Fibroblast of the aortic adventitia (primary cell): Measurements from ENCODE around the gene TOP3B. TPM values are rescaled to one million over a fixed set of nuclear protein-coding genes. Genes with fewer than 3 reads are reported as not detected.
"Not testable (repeated sequence)": the region's sequence is repeated elsewhere in the genome, so short reads cannot be mapped to it uniquely, and the experiment has no call there.

Experiments used
- DNase-seq: peaks from one replicate; pipeline ENCODE4 v3.0.0-alpha.2; 2010; ENCODE audit warnings: low read depth
- H3K4me3 ChIP-seq: 2 replicates; pipeline ENCODE4 v1.5.1; 2011; ENCODE audit warnings: low read depth, mild to moderate bottlenecking, control low read depth, low read length, moderate library complexity
- total RNA-seq: library from RNA; depleted of rRNA; stranded (reverse); fragments of >200 nt; gene quantifications from 2 replicates; pipeline ENCODE4 v1.2.3, GENCODE V29; 2012; ENCODE audit warnings: low replicate concordance
- TF ChIP-seq, protein P1 (sequence below): IDR thresholded peaks from 2 replicates; pipeline ENCODE4 v1.5.1; 2011; ENCODE audit warnings: mild to moderate bottlenecking, low read length, control low read depth, inconsistent platforms; ENCODE audit not compliant: insufficient read depth

Gene TOP3B
- total RNA-seq, 1 donor: 20.9 TPM

DNA sequence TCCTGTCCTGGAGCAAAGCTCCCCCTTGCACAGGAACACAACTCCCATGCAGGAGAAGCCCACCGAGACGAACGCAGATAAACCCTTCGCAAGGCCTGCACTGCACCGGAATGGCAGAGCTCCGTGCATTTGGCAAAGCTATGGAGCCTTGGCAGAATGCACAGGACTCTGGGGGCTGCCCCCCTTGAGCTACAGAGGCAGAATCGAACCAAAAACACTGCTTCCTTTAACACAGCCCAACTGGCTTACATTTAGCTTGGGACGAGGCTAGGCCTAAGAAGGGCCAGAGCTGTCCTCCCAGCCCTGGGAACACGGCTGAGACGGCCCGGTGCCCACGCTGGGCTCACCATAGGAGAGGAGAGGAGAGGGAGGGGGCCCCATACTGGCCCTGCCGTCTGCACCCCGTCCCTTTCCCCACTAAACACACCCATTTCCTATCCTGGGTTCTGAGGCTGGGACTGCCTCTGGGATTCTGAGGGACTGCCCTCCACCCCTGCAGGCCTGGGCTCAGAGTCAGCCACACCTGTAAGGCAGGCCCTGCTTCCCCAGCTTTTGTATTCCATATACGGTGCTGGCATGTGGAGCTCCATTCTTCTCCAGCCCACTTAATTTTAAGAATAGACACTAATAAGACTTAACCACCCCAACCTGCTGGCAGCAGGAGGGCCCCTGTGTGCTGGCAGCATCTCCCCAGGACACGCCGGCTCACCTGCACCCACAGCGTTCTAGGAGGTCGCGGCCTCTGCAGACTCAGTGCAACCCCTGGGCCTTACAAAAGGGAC, 62.9 kb downstream of the TOP3B start:
- TF ChIP-seq, protein P1, sequence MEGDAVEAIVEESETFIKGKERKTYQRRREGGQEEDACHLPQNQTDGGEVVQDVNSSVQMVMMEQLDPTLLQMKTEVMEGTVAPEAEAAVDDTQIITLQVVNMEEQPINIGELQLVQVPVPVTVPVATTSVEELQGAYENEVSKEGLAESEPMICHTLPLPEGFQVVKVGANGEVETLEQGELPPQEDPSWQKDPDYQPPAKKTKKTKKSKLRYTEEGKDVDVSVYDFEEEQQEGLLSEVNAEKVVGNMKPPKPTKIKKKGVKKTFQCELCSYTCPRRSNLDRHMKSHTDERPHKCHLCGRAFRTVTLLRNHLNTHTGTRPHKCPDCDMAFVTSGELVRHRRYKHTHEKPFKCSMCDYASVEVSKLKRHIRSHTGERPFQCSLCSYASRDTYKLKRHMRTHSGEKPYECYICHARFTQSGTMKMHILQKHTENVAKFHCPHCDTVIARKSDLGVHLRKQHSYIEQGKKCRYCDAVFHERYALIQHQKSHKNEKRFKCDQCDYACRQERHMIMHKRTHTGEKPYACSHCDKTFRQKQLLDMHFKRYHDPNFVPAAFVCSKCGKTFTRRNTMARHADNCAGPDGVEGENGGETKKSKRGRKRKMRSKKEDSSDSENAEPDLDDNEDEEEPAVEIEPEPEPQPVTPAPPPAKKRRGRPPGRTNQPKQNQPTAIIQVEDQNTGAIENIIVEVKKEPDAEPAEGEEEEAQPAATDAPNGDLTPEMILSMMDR: no peak
- H3K4me3 ChIP-seq: no peak overlapping the region
- no peak for DNase-seq

DNA sequence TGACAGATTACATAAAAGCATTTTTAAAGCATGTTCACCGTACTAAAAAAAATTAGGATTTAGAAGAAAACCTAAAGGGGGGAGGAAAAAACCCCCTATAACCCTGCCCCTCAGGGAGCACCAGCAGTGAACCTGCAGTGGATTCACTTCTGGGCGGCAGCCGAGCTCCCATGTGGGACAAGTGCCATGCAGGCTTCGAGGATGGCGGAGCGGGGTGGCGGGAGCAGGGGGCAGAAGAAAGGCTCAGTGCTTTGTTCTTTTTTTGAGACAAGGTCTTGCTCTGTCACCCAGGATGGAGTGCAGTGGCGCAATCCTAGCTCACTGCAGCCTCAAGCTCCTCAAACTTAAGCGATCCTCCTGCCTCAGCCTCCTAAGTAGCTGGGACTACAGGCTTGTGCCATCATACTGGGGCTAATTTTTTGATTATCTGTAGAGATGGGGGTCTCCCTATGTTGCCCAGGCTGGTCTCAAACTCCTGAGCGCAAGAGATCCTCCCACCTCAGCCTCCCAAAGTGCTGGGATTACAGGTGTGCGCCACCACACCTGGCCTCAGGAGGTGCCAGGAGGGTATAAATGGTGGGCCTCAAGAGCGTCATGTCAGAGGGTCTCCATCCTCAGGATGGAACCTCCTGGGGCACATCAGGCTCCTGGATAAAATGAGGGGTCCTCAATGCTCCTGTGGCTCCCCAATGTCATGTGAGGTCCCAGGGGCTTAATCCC, 64.0 kb downstream of the TOP3B start:
- H3K4me3 ChIP-seq: no peak overlapping the region
- DNase-seq: no peak
- TF ChIP-seq, protein P1: no peak

DNA sequence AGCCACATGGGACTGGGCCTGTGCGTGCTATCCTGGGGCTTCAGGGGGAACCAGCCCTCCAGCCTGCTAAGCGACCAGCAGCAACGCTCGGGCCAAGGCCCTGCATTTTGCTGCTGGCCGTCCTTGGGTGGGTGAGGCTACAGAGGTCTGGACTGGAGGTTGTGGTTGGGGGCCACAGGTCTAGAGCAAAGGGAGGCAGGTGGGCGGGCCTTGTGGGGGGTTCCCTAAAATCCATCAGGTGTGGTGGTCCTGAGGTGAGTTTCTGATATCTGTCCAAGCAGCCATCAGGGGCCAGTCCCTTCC, 64.7 kb downstream of the TOP3B start:
- DNase-seq: no peak
- TF ChIP-seq, protein P1: no peak
- H3K4me3 ChIP-seq: no peak overlapping the region

DNA sequence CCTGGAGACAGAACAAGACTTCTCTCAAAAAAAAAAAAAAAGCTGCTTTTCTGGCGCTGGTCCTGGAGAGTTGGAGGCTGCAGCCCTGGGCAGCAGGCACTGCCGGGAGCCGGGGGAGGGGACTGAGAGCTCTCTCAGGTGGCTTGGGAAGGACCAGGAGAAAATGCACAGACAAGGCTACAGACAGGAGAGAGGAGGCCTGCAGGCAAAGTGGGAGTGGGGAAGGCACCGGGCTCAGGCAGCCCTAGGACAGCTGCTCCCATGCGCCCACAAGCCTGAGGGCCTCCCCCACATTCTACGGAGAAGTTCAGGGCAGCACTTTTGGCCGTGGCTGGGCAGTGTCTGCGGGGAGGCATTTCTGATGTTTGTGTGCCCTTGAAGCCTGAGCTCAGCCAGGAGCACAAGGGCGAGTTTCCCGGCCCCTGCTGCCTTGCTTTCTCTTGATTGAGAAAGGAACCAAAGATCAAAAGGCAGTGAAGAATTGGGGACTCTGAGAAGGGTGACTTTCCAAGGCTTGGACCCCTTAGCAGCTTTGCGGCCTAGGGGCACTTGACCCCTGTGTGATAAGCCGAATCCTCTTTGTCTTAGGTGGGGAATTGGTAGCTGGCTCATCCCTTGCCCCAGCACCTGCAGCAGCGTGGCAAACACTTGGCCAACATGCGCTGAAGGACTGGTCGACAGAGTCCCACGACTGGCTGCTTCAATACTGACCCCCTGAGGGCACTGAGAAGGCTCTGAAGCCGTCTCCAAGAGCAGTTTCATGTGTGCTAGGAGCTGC, 65.2 kb downstream of the TOP3B start:
- DNase-seq: peak; percentile 28
- no peak overlapping the region for H3K4me3 ChIP-seq
- TF ChIP-seq, protein P1: no peak

DNA sequence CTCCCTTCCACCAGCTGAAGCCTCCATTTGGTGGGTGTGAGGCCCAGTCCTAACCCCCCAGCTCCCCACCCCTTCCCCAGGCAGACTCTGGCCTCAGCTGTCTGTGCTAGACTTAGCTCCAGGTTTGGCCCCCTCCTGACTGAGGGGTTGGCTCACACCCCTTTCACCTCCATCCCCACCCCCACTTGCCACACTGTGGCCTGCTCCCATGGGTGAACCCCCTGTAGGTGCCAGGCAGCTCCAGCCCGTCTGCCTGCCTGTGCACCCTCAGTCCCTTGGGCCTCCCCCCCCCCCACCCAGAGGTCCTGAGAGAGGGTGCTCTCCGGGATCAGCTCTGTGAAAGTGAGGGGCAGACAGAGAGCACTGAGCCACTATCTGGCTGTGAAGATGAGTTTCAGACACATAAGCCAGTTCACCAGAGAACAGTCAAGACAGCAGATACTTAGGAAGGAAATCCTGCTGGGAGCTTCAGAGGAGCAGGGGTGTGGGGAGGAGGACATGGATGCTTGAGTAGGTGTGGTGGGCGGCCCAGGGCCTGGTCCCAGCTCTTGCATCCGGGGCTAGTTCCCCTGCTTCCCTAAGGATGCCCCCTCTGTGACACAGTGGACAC, 66.2 kb downstream of the TOP3B start:
- TF ChIP-seq, protein P1: no peak
- no peak overlapping the region for H3K4me3 ChIP-seq
- no peak for DNase-seq

DNA sequence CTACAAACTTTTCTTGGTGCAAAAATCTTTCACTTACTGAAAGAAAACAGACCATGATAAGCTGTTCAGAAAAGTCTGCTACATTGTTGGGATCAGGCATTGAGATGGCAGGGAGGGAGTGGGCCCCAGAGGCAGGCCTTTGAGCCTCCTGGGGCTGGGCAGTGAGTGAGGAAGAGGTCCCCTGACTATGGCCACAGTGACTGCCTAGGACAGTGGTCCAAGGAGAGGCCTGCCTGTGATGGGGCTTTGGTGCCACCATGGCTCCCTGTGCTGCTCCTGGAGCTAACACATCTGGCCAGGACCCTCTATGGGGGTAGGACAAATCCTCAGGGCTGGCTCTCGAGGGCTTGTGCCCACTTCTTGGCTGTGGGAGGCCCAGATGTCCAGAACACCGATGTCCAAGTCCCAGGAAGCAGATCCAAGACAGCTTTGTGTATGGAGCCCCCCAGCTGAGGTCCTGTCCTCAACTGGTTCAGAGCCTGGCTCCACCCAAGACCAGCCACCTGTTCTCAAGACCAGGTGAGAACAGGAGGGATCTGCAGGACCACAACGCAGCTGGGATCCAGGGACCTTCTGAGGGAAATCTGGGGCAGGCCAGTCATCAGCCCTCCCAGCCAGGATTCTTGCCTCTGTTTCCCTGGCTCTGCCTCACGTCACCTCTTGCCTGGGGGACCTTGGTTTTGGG, 66.8 kb downstream of the TOP3B start:
- no peak overlapping the region for H3K4me3 ChIP-seq
- no peak for DNase-seq
- TF ChIP-seq, protein P1: no peak

DNA sequence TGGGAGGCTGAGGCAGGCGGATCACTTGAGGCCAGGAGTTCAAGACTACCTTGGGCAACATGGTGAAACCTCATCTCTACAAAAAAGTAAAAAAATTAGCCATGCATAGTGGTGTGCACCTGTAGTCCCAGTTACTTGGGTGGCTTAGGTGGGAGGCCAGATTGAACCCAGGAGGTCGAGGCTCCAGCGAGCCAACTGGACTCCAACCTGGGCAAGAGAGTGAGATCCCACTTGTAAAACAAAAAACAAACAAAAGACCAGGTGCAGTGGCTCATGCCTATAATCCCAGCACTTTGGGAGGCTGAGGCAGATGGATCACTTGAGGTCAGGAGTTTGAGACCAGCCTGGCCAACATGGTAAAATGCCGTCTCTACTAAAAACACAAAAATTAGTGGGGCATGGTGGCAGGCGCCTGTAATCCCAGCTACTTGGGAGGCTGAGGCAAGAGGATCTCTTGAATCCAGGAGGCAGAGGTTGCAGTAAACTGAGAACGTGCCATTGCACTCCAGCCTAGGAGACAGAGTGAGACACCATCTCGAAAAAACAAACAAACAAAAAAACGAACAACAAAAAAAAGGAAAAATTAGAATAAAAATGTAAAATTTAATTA, 68.4 kb downstream of the TOP3B start:
- DNase-seq: not testable (repeated sequence)

DNA sequence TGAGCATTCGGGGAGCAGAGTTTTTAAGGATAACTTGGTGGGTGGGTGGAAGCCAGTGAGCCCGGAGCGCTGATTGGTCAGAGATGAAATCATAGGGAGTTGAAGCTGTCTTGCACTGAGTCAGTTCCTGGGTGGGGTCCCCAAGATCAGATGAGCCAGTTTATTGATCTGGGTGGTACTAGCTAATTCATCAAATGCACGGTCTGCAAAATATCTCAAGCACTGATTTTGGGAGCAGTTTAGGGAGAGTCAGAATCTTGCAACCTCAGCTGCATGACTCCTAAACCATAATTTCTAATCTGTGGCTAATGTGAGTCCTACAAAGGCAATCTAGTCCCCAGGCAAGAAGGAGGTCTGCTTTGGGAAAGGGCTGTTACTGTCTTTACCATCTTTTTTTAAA, 72.2 kb downstream of the TOP3B start:
- not testable (repeated sequence) for H3K4me3 ChIP-seq, DNase-seq

More for the DNA sequence above, 68.4 kb downstream of the TOP3B start:
- not testable (repeated sequence) for H3K4me3 ChIP-seq
